KBM-7 (cell line): Measurements from ENCODE around the gene CELF1.
A peak's percentile ranks its signal among the peaks of the same experiment; 100 is the strongest.

ENCODE experiments used
- DNase-seq: peaks from one replicate; pipeline ENCODE4 v3.0.0-alpha.2; 2015
- in situ Hi-C: fragments of 300-500 bp; cut with MboI; formaldehyde crosslinking; loops from 2 replicates; pipeline ENCODE4 v1.14.3; 2020; ENCODE audit warnings: low sequenced_read_pairs, low pct_unique_long_range_greater_than_20kb, mixed read lengths

The CELF1 gene

DNA sequence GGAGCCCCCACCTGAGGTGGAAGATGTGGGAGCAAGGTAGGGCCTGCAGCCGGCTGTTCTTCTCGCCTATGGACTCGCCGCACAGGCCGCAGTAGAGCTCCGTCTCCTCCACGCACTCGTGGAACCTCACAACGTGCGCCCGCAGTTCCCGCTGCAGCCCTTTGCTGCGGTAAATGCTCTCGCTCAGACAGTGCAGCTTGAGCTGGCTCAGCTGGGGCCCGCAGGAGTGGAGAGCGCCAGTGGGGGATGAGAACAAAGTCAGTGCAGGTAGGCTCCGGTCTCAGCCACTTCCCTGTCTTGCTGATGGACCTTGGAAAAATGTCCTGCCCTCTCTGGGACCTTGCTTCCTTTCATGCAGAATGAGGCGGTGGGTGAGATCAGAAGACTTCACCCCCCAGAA lies 114.2 kb downstream of the CELF1 start:
- in situ Hi-C loops, result no loop called here
- DNase-seq, result no peak

DNA sequence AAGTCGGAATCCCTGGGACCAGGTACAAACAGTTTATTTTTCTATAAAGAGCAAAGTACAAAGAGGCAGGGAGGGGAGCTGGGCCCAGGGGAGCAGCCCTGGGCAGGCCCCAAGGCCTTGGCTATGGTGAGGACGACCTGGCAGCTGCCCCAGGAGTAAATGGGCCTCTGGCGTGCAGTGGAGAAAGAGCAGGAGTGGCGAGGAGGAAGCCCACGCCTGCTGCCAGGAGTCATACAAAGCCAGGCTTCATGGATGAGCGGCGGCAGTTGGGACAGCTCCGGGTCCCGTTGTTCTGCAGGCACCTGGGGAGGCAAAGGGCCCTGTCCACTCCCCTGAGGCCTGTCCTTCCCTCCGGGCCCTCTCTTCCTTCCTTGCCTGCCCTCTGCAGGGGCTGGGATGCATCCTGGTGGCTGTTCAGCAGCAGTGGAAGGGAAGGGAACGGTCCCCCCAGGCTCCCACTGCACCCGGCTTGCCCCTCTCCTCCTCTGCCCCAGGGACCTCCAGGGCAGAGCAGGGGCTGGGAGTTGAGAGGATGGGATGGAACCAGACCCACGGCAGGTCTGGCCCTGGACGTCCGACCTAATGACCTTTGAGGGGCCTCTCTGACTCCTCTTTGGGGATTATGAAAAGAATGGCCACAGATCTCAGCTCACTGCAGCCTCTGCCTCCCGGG lies 115.0 kb downstream of the CELF1 start:
- DNase-seq, result no peak
- in situ Hi-C loops, result no loop called here

DNA sequence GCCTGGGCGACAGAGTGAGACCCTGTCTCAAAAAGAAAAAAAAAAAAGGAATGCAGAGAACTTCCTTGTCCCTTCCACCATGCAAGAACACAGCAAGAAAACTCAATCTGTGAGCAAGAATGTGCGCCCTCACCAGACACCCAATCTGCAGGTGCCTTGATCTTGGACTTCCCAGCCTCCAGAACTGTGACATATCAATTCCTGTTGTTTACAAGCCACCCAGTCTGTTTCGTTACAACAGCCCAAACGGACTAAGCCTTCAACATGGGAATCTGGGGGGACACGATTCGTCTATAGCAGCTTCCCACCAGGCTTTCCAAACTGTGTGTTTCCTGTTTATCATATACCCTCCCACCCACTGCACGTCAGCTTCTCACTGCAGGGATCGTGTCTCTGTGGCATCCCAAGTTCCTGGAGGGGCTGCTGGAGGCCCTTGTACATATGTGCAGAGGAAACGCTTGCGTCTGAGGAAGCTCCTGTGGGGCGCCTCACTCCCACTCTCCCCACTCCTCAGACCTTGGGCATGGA lies 115.7 kb downstream of the CELF1 start:
- in situ Hi-C loops, result no loop called here
- DNase-seq, result no peak

DNA sequence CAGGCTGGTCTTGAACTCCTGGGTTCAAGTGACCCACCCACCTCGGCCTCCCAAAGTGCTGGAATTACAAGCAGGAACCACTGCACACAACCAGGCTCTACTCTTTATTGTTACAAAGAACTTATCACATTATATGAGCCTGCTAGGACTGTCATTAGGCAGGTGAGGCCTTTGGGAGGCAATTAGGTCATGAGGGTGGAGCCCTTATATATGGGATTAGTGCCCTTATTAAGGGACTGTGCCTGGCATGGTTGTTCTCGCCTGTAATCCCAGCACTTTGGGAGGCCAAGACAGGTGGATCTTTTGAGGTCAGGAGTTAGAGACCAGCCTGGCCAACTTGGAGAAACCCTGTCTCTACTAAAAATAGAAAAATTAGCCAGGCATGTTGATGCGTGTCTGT lies 116.2 kb downstream of the CELF1 start:
- no peak for DNase-seq
- in situ Hi-C loops, result no loop called here

DNA sequence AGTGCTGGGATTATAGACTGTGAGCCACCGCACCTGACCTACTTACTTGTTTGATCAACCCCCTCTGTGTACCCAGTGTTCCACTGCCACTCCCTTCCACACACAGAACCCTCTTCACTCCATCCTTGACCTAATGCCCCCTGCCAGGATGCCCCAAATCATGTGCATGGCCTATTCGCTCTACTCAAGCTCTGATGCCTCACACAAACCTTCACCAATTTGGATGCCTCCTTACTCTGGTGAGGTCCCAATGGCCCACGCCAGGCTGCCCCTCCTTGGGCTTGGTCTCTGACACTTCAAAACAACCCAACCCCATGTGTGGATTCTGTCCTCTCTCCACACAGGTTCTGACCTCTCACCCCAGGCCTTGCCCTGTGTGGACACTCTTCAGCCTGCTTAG lies 117.2 kb downstream of the CELF1 start:
- DNase-seq, result no peak
- in situ Hi-C loops, result no loop called here

DNA sequence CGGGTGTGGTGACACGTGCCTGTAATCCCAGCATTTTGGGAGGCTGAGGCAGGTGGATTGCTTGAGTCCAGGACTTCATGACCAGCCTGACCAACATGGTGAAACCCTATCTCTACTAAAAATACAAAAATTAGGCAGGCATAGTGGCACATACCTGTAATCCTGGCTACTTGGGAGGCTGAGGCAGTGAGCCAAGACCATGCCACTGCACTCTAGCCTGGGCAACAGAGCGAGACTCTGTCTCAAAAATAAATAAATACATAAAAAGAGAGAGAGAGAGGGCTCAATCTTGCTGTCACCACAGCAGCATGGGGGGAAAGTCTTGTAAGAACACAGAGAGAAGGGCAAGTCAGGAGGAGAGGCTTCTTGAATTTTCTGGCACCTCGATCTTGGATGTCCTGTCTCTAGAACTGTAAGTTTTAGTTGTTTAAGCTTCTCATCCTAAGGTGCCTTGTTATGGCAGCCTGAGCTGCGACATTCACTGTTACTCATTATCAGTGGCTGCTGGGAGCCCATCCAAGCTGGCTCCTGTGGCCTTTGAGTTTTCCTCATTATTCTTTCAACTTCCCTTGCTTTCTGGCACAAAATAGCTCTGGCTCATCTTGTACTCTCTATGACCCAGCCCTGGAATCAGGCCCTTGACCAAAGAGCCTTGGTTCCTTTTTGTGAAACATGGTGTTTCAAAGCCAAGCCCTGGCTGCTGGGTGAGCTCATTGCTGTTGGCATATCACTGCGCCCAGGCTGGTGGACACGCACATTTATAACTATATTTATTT lies 118.7 kb downstream of the CELF1 start:
- in situ Hi-C loops, result no loop called here
- DNase-seq, result no peak

DNA sequence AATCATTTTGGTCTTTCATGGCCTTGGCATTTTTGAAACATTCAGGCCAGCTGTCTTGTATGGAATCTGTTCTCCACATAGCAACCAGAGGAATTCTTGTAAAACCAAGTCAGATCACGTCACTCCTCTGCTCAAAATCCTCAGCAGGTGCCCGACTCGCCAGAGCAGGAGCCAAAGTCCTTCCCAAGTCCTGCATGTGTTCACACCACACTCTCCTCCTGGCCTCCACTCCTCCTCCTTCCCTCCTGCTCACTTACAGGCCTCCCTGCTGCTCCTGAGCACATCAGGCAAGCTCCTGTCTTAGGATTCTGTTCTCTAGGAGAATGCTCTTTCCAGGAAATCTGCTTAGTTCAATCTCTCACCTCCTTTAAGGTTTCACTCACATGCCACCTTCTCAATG lies 119.8 kb downstream of the CELF1 start:
- DNase-seq, result no peak
- in situ Hi-C loops, result no loop called here

DNA sequence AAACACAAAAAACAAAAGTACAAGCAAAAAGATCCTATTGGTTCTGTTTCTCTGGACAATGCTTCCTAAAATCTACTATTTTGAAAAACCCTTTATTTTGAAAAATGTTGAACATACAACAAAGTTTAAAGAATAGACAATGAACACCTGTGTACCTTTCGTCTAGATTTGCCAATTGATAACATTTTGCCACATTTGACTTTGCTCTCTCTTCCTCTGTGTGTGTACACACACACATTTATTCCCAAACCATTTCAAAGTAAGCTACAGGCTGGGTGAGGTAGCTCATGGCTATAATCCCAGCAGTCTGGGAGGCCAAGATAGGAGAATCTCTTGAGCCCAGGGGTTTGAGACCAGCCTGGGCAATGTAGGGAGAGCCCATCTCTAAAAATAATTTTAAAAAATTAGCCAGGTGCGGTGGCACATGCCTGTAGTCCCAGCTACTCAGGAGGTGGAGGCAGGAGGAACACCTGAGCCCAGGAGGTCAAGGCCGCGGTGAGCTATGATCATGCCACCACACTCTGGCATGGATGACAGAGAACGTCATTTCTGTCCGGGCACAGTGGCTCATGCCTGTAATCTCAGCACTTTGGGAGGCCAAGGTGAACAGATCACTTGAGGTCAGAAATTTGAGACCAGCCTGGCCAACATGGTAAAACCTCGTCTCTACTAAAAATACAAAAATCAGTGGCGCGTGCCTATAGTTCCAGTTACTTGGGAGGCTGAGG lies 121.4 kb downstream of the CELF1 start:
- in situ Hi-C loops, result no loop called here
- no peak for DNase-seq

DNA sequence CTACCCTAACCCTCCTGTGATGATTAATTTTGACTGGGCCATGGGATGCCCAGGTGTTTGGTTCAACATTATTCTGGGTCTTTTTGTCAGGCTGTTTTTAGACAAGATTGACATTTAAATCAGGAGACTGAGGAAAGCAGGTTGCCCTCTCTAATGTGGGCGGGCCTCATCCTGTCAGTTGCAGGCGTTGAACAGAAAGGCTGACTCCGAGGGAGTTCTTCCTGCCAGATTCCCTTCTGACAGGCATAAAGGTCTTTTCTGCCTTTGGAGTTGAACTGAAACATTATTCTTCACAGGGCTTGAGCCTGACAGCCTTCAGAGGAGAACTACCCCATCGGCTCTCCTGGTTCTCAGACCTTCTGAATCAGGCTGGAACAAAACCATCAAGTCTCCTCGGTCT lies 122.4 kb downstream of the CELF1 start:
- DNase-seq, result no peak
- in situ Hi-C loops, result no loop called here

DNA sequence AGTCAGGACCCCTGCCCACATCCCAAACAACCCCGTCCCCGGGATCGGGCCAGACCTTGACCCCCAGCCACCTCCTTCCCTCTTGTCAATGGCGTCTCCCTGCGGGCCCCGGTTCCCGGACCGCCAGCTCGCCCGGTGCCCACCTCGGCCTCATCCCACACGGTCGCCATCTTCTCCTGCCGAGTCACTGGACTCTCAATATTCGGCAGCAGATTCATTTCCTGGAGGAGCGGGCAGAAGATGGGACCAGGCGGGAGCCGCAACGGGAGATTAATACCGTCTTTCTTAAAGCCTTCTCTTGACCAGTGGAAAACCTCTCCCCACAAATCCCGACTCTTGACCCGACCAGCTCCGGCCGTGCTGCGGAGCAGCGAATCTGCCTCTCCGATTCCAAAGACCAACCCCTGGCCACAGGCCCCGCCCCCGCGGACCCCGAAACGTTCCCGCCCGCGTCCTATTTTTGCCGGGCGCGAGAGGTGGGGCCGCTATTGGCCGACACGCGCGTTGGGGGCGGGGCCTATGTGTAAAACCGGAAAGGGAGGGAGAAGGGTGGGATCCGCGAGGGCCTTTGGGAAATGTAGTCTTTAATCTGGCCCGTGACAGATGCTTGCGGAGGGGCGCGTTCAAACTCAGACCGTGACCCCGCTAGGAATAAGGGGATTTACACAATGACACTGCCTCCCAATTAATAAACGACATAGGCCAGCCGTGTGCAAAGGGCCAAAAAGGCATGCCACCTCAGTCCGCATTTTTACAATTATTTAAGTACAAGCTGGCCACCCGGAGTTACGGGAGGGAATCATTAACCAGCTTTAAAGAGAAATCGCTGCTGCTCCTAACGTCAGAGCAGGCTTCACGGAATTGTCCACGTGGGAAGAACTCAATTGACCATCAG lies 126.6 kb downstream of the CELF1 start, which contains the start of gene PSMC3:
TSS of gene PSMC3 (minus strand) at position 378 of the 895 bp plus-strand sequence. CDS start at position 218, 160 bp downstream.
- peak; percentile 98 for DNase-seq
- in situ Hi-C loops, result no loop called here

DNA sequence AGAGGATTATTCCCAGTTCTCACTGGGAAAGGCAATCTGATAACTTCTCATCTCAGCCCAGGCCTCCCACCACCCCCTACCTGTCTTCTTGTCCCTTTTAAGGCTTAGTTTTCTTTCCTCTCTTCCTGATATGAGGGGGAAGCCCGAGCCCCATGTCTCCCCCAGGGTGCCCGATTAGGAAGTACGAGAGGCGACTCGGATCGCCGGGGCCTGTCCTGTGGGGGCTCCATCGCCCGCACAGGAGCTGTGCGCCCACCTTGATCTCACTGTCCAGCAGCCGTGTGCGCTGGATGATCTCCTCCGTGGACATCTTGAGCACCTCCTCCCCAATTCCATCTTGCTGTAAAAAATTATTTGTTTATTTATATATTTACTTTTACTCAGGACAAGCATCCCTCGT lies 127.3 kb downstream of the CELF1 start:
- in situ Hi-C loops, result no loop called here
- no peak for DNase-seq

DNA sequence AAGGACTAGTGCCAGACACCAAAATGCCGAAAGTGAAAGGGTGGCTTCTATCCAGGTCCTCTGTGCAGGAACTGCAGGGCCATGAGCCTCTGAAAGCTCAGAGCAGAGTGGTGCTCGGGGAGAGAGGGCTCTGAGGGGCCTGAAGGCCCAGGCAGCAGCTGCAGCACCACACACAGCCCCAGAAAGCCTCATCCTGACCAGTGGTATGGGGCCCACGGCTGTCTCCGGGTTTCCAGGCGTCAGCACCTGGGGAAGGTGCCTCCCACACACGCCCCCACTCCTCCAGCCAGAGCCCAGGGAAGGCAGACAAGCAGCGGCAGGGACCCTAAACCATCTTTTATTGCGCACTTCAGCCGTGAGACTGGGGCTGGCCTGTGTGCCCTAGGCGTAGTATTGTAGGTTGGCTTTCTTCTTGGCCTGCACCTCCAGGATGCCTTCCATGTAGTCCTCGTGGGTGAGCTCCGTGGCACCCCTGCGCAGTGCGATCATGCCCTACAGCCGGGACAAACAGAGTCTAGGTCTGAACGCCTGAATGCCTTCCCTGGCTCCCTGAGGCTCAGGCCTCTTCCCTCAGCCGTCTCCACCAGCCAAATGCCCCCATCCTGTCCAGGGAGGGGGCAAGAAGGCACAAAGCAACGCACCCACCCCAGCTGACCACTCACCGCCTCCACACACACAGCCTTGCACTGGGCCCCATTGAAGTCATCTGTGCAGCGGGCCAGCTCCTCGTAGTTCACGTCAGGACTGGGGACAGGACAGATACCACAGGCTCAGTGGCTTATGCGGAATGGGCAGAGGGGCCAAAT lies 134.3 kb downstream of the CELF1 start:
- DNase-seq, result no peak
- in situ Hi-C loops, result loop anchor here (25.0 kb wide), 1 partner anchor 156 kb away; the partner anchor contains the start of genes MADD and NR1H3

DNA sequence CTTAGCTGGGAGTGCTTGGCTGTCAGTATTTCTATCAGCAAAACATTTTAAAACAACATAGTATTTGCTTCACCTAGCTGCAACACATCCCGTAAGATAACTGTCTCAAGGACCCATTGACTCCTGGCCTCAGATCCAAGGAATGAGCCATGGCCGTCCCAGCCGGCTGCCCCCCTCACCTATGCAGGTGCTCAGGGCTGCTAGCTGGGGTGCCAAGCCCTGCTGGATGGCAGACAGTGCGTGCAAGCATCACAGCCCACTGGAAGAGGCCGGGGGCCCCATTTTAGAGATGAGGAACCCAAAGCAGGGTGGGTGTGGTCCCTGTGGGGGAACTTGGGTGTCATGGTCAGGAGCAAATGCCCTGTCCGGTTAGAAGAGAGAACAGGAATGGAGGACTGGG lies 135.2 kb downstream of the CELF1 start:
- in situ Hi-C loops, result loop anchor here (25.0 kb wide), 1 partner anchor 155 kb away; the partner anchor contains the start of genes MADD and NR1H3

DNA sequence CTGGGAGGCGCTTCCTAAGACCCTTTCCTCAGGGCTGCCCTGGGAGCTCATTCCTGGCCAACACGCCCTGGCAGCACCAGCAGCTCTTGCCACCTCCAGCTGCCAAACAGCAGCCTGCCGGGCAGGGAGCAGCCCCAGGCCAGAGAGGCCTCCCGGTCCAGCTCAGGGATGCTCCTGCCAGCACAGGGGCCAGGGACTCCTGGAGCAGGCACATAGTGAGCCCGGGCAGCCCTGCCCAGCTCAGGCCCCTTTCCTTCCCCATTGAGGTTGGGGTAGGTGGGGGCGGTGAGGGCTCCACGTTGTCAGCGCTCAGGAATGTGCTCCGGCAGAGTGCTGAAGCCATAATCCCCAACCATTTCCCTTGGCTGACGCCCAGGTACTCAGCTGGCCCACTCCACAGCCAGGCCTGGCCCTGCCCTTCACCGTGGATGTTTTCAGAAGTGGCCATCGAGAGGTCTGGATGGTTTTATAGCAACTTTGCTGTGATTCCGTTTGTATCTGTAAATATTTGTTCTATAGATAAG lies 136.9 kb downstream of the CELF1 start:
- DNase-seq, result no peak
- in situ Hi-C loops, result loop anchor here (25.0 kb wide), 1 partner anchor 154 kb away; the partner anchor contains the start of genes MADD and NR1H3

More for the DNA sequence above, 135.2 kb downstream of the CELF1 start:
- DNase-seq, result no peak
